HepG2 (cell line): ENCODE results near the gene MLLT11. TPM values are rescaled to one million over a fixed set of nuclear protein-coding genes. Genes with fewer than 3 reads are reported as not detected.

Source experiments
- CBX2 ChIP-seq, 2 experiments: fragments of 200-600 bp in 1 of 2; sonication (generic); formaldehyde crosslinking in 1 of 2; IDR thresholded peaks; 2 replicates each; pipeline versions ENCODE4 v1.7.0 to v1.8.1; 2018 to 2022; ENCODE audit warnings: low read depth in 2 of 2, low read length in 1 of 2, mild to moderate bottlenecking in 1 of 2, missing genetic modification reagents in 1 of 2
- CHD2 ChIP-seq: IDR thresholded peaks from 2 replicates; pipeline ENCODE4 v1.6.1; 2011; ENCODE audit warnings: low read depth, low read length, improper control_type of control experiment
- GABPB1 ChIP-seq: IDR thresholded peaks from 2 replicates; pipeline ENCODE4 v1.6.1; 2016; ENCODE audit warnings: mild to moderate bottlenecking, missing genetic modification reagents, moderate library complexity, missing compliant biosample characterization
- GPBP1L1 ChIP-seq: sonication (generic); formaldehyde crosslinking; IDR thresholded peaks from 2 replicates; pipeline ENCODE4 v1.5.0; 2020; ENCODE audit warnings: mild to moderate bottlenecking, missing genetic modification reagents
- HIVEP1 ChIP-seq: sonication (generic); formaldehyde crosslinking; IDR thresholded peaks from 2 replicates; pipeline ENCODE4 v1.4.0; 2020; ENCODE audit warnings: mild to moderate bottlenecking, missing genetic modification reagents
- NKX3-1 ChIP-seq: sonication (generic); formaldehyde crosslinking; IDR thresholded peaks from 2 replicates; pipeline ENCODE4 v1.5.0; 2020; ENCODE audit warnings: missing genetic modification reagents
- PHF20 ChIP-seq: sonication (generic); formaldehyde crosslinking; IDR thresholded peaks from 2 replicates; pipeline ENCODE4 v1.5.0; 2020; ENCODE audit warnings: mild to moderate bottlenecking, missing genetic modification reagents
- PHF5A ChIP-seq: IDR thresholded peaks from one replicate; pipeline ENCODE4 v1.6.1; 2018; ENCODE audit warnings: low read depth, missing genetic modification reagents; ENCODE audit not compliant: unreplicated experiment
- POLR2G ChIP-seq: fragments of 200-400 bp; formaldehyde crosslinking; IDR thresholded peaks from 2 replicates; pipeline ENCODE4 v1.6.1; 2018; ENCODE audit warnings: mild to moderate bottlenecking, low read depth, low read length, moderate library complexity
- PRMT3 ChIP-seq: sonication (generic); formaldehyde crosslinking; IDR thresholded peaks from 2 replicates; pipeline ENCODE4 v1.8.1; 2022; ENCODE audit warnings: low read depth, mild to moderate bottlenecking, moderate library complexity, missing genetic modification reagents, borderline replicate concordance
- PTBP1 ChIP-seq: fragments of 200-400 bp; formaldehyde crosslinking; IDR thresholded peaks from 2 replicates; pipeline ENCODE4 v1.6.1; 2018; ENCODE audit warnings: low read length, low read depth; ENCODE audit not compliant: poor library complexity, severe bottlenecking
- RFX1 ChIP-seq: fragments of 450-650 bp; IDR thresholded peaks from 2 replicates; pipeline ENCODE4 v1.6.1; 2017
- TBL1XR1 ChIP-seq: fragments of 150-350 bp; IDR thresholded peaks from 2 replicates; pipeline ENCODE4 v1.6.1; 2014; ENCODE audit warnings: borderline replicate concordance, low read length; ENCODE audit not compliant: partially characterized antibody
- TCF12 ChIP-seq, 2 experiments: fragments of 450-650 bp in 1 of 2; sonication (generic) in 1 of 2; formaldehyde crosslinking in 1 of 2; IDR thresholded peaks; 2 replicates each; pipeline versions ENCODE4 v1.6.1 to v1.8.0; 2017 to 2022; ENCODE audit warnings: antibody characterized with exemption in 1 of 2, mild to moderate bottlenecking in 1 of 2, missing genetic modification reagents in 1 of 2, moderate library complexity in 1 of 2
- TEAD2 ChIP-seq: sonication (generic); formaldehyde crosslinking; IDR thresholded peaks from 2 replicates; pipeline ENCODE4 v1.9.0; 2021; ENCODE audit warnings: missing genetic modification reagents
- TOPORS ChIP-seq: sonication (generic); formaldehyde crosslinking; IDR thresholded peaks from 2 replicates; pipeline ENCODE4 v1.8.0; 2023; ENCODE audit warnings: mild to moderate bottlenecking, missing genetic modification reagents
- ZMAT3 ChIP-seq: sonication (generic); formaldehyde crosslinking; conservative IDR thresholded peaks from 2 replicates; pipeline ENCODE4 v1.7.0; 2021; ENCODE audit warnings: missing genetic modification reagents
- ZNF468 ChIP-seq: sonication (generic); formaldehyde crosslinking; IDR thresholded peaks from 2 replicates; pipeline ENCODE4 v1.8.0; 2022; ENCODE audit warnings: mild to moderate bottlenecking, moderate library complexity, missing genetic modification reagents
- ZNF639 ChIP-seq: conservative IDR thresholded peaks from 2 replicates; pipeline ENCODE4 v1.6.1; 2018; ENCODE audit warnings: missing genetic modification reagents
- ZNF776 ChIP-seq: sonication (generic); formaldehyde crosslinking; IDR thresholded peaks from 2 replicates; pipeline ENCODE4 v1.4.0; 2020; ENCODE audit warnings: mild to moderate bottlenecking, missing genetic modification reagents
- polyA plus RNA-seq, 8 experiments: library from polyadenylated mRNA; depleted of rRNA in 3 of 8; stranded (reverse) in 7 of 8; unstranded in 1 of 8; fragments of >200 nt; fragmentation: Illumina TruSeq in 4 of 8; extraction: Trizol in 4 of 8; gene quantifications; 2 replicates each; pipeline versions ENCODE4 v1.2.1 to v1.2.3, GENCODE V29; 2011 to 2016; ENCODE audit warnings: low read depth in 4 of 8, missing spikeins in 1 of 8, mixed read lengths in 1 of 8; ENCODE audit not compliant: insufficient read depth in 1 of 8
- total RNA-seq, 5 experiments: library from RNA; depleted of rRNA; stranded (reverse); fragments of >200 nt; fragmentation: Illumina TruSeq; extraction: Trizol; gene quantifications; 2 replicates each; pipeline ENCODE4 v1.2.3, GENCODE V29; 2016; ENCODE audit warnings: low read depth in 1 of 5
- TF ChIP-seq, protein P1 (sequence below): sonication (generic); formaldehyde crosslinking; IDR thresholded peaks from 2 replicates; pipeline ENCODE4 v1.5.1; 2020; ENCODE audit warnings: missing genetic modification reagents, mild to moderate bottlenecking, borderline replicate concordance
- TF ChIP-seq, protein P2 (sequence below): sonication (generic); formaldehyde crosslinking; IDR thresholded peaks from 2 replicates; pipeline ENCODE4 v1.4.0; 2020; ENCODE audit warnings: missing genetic modification reagents, borderline replicate concordance

The MLLT11 gene
- total and polyA plus RNA-seq, 2 of the 13 experiments (the other 11 are each of a cell fraction or from before 2014, with no cell fraction given): 0.21 to 0.22 TPM

GRCh38 chr1:151059109-151060006, 839 bp upstream of the MLLT11 start, which contains the start of gene CDC42SE1 (continued):
- TF ChIP-seq, protein P1, sequence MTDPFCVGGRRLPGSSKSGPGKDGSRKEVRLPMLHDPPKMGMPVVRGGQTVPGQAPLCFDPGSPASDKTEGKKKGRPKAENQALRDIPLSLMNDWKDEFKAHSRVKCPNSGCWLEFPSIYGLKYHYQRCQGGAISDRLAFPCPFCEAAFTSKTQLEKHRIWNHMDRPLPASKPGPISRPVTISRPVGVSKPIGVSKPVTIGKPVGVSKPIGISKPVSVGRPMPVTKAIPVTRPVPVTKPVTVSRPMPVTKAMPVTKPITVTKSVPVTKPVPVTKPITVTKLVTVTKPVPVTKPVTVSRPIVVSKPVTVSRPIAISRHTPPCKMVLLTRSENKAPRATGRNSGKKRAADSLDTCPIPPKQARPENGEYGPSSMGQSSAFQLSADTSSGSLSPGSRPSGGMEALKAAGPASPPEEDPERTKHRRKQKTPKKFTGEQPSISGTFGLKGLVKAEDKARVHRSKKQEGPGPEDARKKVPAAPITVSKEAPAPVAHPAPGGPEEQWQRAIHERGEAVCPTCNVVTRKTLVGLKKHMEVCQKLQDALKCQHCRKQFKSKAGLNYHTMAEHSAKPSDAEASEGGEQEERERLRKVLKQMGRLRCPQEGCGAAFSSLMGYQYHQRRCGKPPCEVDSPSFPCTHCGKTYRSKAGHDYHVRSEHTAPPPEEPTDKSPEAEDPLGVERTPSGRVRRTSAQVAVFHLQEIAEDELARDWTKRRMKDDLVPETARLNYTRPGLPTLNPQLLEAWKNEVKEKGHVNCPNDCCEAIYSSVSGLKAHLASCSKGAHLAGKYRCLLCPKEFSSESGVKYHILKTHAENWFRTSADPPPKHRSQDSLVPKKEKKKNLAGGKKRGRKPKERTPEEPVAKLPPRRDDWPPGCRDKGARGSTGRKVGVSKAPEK (CRISPR knock-in tag): peak; percentile 56; the same call in 1 of the 2 replicates
- TF ChIP-seq NKX3-1 (CRISPR knock-in tag) (no peak), PHF5A (CRISPR knock-in tag) (no peak), ZNF776 (CRISPR knock-in tag) (no peak), ZNF639 (CRISPR knock-in tag) (0 out of 2 replicates have a peak, but pooled peaks have one; percentile 34), TEAD2 (CRISPR knock-in tag) (no peak), CBX2 (IDR thresholded peaks at IDR 0.05; ENCODE audit: low read depth, low read length) (no peak), CBX2 (CRISPR knock-in tag; IDR thresholded peaks at IDR 0.05; ENCODE audit: low read depth) (no peak), CHD2 (no peak), GABPB1 (peak; percentile 93), TCF12 (IDR thresholded peaks at IDR 0.05) (no peak), TCF12 (CRISPR knock-in tag; IDR thresholded peaks at IDR 0.05) (no peak; the same call in 1 of the 2 replicates), ZNF468 (CRISPR knock-in tag) (no peak), PHF20 (CRISPR knock-in tag) (peak; percentile 76), ZMAT3 (CRISPR knock-in tag) (no peak), POLR2G (peak; percentile 82), RFX1 (no peak), TOPORS (no peak), PTBP1 (no peak), GPBP1L1 (CRISPR knock-in tag) (no peak), HIVEP1 (CRISPR knock-in tag) (peak; percentile 71; the same call in 1 of the 2 replicates), PRMT3 (CRISPR knock-in tag) (no peak), TBL1XR1 (no peak)
- TF ChIP-seq, protein P2, sequence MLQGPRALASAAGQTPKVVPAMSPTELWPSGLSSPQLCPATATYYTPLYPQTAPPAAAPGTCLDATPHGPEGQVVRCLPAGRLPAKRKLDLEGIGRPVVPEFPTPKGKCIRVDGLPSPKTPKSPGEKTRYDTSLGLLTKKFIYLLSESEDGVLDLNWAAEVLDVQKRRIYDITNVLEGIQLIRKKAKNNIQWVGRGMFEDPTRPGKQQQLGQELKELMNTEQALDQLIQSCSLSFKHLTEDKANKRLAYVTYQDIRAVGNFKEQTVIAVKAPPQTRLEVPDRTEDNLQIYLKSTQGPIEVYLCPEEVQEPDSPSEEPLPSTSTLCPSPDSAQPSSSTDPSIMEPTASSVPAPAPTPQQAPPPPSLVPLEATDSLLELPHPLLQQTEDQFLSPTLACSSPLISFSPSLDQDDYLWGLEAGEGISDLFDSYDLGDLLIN (CRISPR knock-in tag): no peak
